Activated CD4-positive, alpha-beta T cell treated with anti-CD3 and anti-CD28 coated beads for 36 hours (primary cell): Measurements from ENCODE around the gene PRPF4. TPM values are rescaled to one million over a fixed set of nuclear protein-coding genes. Genes with fewer than 3 reads are reported as not detected.
"Not testable (repeated sequence)": the region's sequence is repeated elsewhere in the genome, so short reads cannot be mapped to it uniquely, and the experiment has no call there.

Experiments used
- ATAC-seq: fragments of 200-7000 bp; cut with Tn5 transposase; one replicate; pipeline ENCODE4 v1.10.0; 2021; ENCODE audit warnings: mild to moderate bottlenecking, moderate library complexity
- CTCF ChIA-PET: fragments of 350-600 bp; sonication (Branson Sonifier 250); formaldehyde crosslinking; loops from one replicate; lab custom pipeline; 2021; ENCODE audit warnings: antibody characterized with exemption; lab: Charles Lee
- POLR2A ChIA-PET: fragments of 350-600 bp; sonication (Branson Sonifier 250); formaldehyde crosslinking; loops from one replicate; lab custom pipeline; 2021; ENCODE audit warnings: antibody characterized with exemption, inconsistent platforms; lab: Charles Lee
- DNase-seq: peaks from one replicate; pipeline ENCODE4 v3.0.0-alpha.2; 2020
- H3K27ac Mint-ChIP-seq: one replicate; pipeline ENCODE4 v1.8.0; 2021; ENCODE audit warnings: mixed read lengths
- H3K27me3 Mint-ChIP-seq: one replicate; pipeline ENCODE4 v1.8.0; 2021; ENCODE audit warnings: mixed read lengths
- H3K36me3 Mint-ChIP-seq: one replicate; pipeline ENCODE4 v1.8.0; 2021; ENCODE audit warnings: low read depth, mixed read lengths
- H3K4me1 Mint-ChIP-seq: one replicate; pipeline ENCODE4 v1.8.0; 2021; ENCODE audit warnings: mixed read lengths
- H3K4me3 Mint-ChIP-seq: one replicate; pipeline ENCODE4 v1.8.0; 2021; ENCODE audit warnings: mild to moderate bottlenecking, moderate library complexity, mixed read lengths
- H3K9me3 Mint-ChIP-seq: one replicate; pipeline ENCODE4 v1.8.0; 2021; ENCODE audit warnings: low read depth, mixed read lengths
- intact Hi-C, 2 experiments: fragments of 100-400 bp; cut with DNase I in 1 of 2; cut with micrococcal nuclease in 1 of 2; formaldehyde crosslinking; loops; one replicate each; pipeline versions ENCODE4 v1.14.2 to v1.15.1; 2022 to 2024; cut with DNase I, micrococcal nuclease
- total RNA-seq, 2 experiments: library from RNA; stranded (reverse); gene quantifications; one replicate each; pipeline ENCODE4 v1.2.3, GENCODE V29; 2021

PRPF4 gene
- total RNA-seq, 2 experiments from 2014 or later: 51.5 to 53.1 TPM

DNA sequence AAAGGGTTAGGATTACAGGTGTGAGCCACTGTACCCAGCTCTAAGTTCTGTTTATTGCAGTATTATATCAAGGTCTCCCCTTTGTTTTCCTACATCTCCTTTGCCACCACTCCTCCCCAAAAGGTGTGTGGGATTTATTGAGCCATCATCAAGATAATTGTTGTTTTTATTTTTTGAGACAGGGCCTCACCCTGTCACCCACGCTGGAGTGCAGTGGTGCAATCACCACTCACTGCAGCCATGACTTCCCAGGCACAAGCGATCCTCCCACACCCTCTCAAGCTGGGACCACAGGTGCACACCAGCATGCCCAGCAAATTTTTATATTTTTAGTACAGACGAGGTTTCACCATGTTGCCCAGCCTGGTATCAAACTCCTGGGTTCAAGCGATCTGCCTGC is 29.6 kb upstream of the PRPF4 start:
- Mint-ChIP-seq H3K9me3 (peaks cover 3% of the 10 kb centered on the region), H3K4me1 (no peaks in the 10 kb centered on the region), H3K36me3 (peaks cover 5% of the 10 kb centered on the region), H3K27me3 (no peaks in the 10 kb centered on the region), H3K27ac (no peak overlapping the region), H3K4me3 (no peak overlapping the region)
- CTCF ChIA-PET: no interaction called here
- POLR2A ChIA-PET: no interaction called here
- no peak for DNase-seq
- intact Hi-C loops: no loop called here
- ATAC-seq: no peak

DNA sequence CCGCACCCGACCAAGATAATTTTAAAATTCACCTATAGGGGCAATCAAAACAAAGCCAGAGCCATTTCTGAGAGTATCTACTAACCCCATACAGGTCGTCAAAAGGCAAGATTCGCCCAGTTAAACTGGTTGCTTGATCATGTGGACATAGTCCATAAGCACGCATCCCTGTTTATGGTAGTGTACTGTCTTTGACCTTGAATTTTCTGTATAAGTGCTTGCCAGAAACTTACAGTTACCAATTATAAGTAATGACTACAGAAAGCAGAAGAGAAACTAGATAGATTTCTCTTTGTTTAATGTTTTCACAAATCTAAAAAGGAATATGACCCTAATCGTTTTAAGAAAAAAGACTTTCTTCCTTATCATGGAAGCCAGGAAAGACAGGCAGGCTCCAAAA is 28.5 kb upstream of the PRPF4 start:
- no peaks in the 10 kb centered on the region for H3K27me3 Mint-ChIP-seq
- peaks cover 3% of the 10 kb centered on the region for H3K9me3 Mint-ChIP-seq
- DNase-seq: no peak
- ChIA-PET CTCF (no interaction called here), POLR2A (interaction anchor here (0.6 kb wide), 1 partner anchor 564 kb away, joined by 5 read pairs; no protein-coding TSS in a partner anchor)
- intact Hi-C loops: no loop called here
- H3K4me1 Mint-ChIP-seq: no peaks in the 10 kb centered on the region
- H3K27ac Mint-ChIP-seq: no peak overlapping the region
- no peak for ATAC-seq
- H3K4me3 Mint-ChIP-seq: no peak overlapping the region
- peaks cover 5% of the 10 kb centered on the region for H3K36me3 Mint-ChIP-seq

DNA sequence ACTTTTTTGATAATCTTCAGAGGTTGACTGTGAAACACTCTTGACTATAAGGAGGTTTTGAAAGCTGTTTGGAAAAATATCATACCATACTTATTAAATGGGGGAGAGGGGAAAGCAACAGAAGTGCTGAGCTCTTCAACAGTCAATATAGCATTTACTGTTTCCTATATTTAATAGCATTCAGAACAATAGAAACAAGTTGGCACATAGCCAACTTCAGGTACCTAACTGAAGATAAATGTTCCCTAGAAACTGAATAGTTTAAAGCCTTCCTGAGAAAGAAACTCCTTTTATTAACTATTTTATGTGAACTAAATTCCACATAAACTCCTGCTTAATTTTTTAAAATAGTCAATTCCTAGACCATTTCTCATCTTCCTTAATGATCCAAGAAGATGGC is 27.8 kb upstream of the PRPF4 start:
- DNase-seq (no peak), ATAC-seq (no peak)
- Mint-ChIP-seq H3K27ac (no peak overlapping the region), H3K4me3 (no peak overlapping the region), H3K4me1 (no peaks in the 10 kb centered on the region), H3K36me3 (peaks cover 5% of the 10 kb centered on the region), H3K27me3 (no peaks in the 10 kb centered on the region), H3K9me3 (peaks cover 3% of the 10 kb centered on the region)
- intact Hi-C loops: no loop called here
- POLR2A ChIA-PET: no interaction called here
- CTCF ChIA-PET: no interaction called here

DNA sequence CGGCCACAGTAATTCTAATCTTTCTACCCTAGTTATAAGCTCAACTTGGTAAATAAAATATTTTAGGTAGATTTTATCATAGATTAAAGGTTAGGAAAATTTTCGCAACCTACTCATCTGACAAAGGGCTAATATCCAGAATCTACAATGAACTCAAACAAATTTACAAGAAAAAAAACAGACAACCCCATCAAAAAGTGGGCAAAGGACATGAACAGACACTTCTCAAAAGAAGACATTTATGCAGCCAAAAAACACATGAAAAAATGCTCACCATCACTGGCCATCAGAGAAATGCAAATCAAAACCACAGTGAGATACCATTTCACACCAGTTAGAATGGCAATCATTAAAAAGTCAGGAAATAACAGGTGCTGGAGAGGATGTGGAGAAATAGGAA is 25.8 kb upstream of the PRPF4 start:
- H3K4me3 Mint-ChIP-seq, ATAC-seq, H3K36me3 Mint-ChIP-seq, H3K4me1 Mint-ChIP-seq, DNase-seq, CTCF ChIA-PET, H3K27me3 Mint-ChIP-seq, H3K27ac Mint-ChIP-seq, POLR2A ChIA-PET, H3K9me3 Mint-ChIP-seq, intact Hi-C loops: not testable (repeated sequence)

DNA sequence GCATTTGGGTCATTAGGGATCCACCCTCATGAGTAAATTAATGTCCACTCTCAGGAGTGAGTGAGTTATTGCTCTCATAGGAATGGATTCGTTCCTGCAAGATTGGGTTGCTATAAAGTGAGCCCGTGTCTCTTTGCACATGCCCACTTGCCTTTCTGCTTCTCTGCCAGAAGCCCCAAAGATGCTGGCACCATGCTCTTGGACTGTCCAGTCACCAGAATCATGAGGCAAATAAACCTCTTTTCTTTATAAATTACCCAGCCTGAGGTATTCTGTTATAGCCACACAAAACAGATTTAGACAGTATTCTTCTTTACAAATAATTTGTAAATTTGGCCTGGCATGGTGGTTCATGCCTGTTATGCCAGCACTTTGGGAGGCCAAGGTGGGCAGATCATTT is 24.7 kb upstream of the PRPF4 start:
- no peak for DNase-seq
- H3K36me3 Mint-ChIP-seq: peaks cover 5% of the 10 kb centered on the region
- no peak overlapping the region for H3K4me3 Mint-ChIP-seq
- no peaks in the 10 kb centered on the region for H3K27me3 Mint-ChIP-seq
- no peak overlapping the region for H3K27ac Mint-ChIP-seq
- peaks cover 3% of the 10 kb centered on the region for H3K9me3 Mint-ChIP-seq
- no peaks in the 10 kb centered on the region for H3K4me1 Mint-ChIP-seq
- intact Hi-C loops: no loop called here
- POLR2A ChIA-PET: no interaction called here
- ATAC-seq: no peak
- CTCF ChIA-PET: interaction anchor here (0.7 kb wide), 1 partner anchor 23 kb away, joined by 3 read pairs; no protein-coding TSS in a partner anchor

DNA sequence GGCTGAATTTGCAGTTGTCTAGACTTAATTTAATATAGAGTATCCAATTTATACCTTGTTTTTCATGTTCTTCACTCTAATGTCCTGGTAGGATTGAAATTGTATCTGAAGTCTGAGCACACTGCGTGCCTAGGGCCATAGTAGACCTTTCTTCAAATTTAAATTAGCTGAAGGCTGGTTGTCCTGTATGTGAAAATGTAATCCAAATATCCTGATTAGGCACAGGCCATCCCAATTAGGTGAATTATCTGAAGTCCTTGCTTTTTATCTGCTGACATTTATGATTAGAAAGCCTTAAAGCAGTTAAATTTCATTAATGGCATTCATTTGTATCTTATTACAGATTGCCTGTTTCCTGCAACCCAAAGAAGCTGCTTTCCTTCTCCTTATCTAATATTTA is 20.5 kb upstream of the PRPF4 start:
- no peaks in the 10 kb centered on the region for H3K27me3 Mint-ChIP-seq
- ATAC-seq (no peak), DNase-seq (no peak)
- H3K9me3 Mint-ChIP-seq: peaks cover 3% of the 10 kb centered on the region
- peaks cover 18% of the 10 kb centered on the region for H3K36me3 Mint-ChIP-seq
- CTCF ChIA-PET: interaction anchor here (0.6 to 1.0 kb wide), 2 partner anchors 27 to 68 kb away, joined by 4 read pairs; no protein-coding TSS in a partner anchor
- intact Hi-C loops: no loop called here
- H3K27ac Mint-ChIP-seq: no peak overlapping the region
- POLR2A ChIA-PET: no interaction called here
- no peak overlapping the region for H3K4me3 Mint-ChIP-seq
- H3K4me1 Mint-ChIP-seq: no peaks in the 10 kb centered on the region

DNA sequence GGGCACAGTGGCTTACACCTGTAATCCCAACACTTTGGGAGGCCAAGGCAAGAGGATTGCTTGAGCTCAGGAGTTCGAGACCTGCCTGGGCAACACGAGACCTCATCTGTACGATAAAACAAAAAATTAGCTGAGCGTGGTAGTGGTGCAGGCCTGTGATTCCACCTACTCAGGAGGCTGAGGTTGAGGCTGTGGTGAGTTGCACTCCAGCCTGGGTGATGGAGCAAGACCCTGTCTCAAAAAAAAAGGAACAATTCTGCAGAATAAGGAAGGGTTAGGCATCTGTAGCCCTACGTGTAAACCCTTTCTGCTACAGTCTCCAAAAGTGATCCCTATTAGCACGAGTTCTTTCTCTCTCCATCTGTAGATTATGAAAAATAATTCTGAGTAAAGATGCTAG is 20.0 kb upstream of the PRPF4 start:
- Mint-ChIP-seq H3K4me3 (no peak overlapping the region), H3K4me1 (no peaks in the 10 kb centered on the region), H3K9me3 (peaks cover 3% of the 10 kb centered on the region), H3K27ac (no peak overlapping the region), H3K27me3 (no peaks in the 10 kb centered on the region), H3K36me3 (peaks cover 23% of the 10 kb centered on the region)
- ChIA-PET CTCF (interaction anchor here (0.6 kb wide), 1 partner anchor 68 kb away, joined by 4 read pairs; no protein-coding TSS in a partner anchor), POLR2A (no interaction called here)
- intact Hi-C loops: no loop called here
- DNase-seq (no peak), ATAC-seq (no peak)

DNA sequence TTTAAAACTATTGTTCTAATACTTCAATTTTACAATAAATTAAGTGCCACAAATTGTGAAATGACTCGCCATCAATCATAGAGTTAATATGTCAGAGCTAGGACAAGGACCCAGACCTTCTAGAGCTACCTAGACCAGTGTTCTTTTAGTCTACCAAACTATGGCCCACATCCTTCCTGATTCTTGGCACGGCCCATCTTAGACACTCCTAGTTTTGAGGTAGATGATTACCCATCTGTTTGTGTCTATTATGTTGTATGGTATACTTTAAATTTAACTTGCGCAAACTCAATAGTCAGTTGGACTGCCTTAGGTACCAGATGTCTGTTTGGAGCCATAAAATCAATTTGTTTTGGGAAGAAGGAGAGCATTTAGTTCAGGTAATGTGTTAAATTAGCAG is 17.6 kb upstream of the PRPF4 start:
- DNase-seq (no peak), ATAC-seq (no peak)
- no peaks in the 10 kb centered on the region for H3K4me1 Mint-ChIP-seq
- no peak overlapping the region for H3K4me3 Mint-ChIP-seq
- no peak overlapping the region for H3K27ac Mint-ChIP-seq
- H3K36me3 Mint-ChIP-seq: peaks cover 30% of the 10 kb centered on the region
- CTCF ChIA-PET: no interaction called here
- intact Hi-C loops: no loop called here
- H3K27me3 Mint-ChIP-seq: no peaks in the 10 kb centered on the region
- POLR2A ChIA-PET: interaction anchor here (0.7 kb wide), 1 partner anchor 330 kb away, joined by 3 read pairs; no protein-coding TSS in a partner anchor
- no peaks in the 10 kb centered on the region for H3K9me3 Mint-ChIP-seq

DNA sequence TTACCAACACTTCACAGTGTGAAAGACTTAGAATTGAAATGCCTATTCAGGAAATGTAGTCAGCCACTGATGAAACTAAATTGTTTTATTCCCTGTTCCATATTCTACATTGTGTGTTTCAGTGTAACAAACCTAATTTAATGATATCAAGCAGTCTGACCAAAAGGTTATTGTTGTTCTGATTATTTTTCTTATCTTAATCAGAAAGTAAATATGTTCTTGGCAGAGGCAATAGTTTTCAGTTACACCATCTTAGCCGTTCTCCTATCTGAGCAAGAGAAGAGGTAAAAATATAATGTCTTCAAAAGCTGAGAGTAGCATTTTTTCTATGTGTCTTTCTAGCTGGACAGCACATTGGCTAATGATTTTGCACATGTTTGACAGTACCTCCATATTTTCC is 17.2 kb upstream of the PRPF4 start:
- ChIA-PET CTCF (no interaction called here), POLR2A (no interaction called here)
- Mint-ChIP-seq H3K9me3 (no peaks in the 10 kb centered on the region), H3K4me1 (no peaks in the 10 kb centered on the region), H3K4me3 (no peak overlapping the region), H3K27ac (no peak overlapping the region), H3K36me3 (peaks cover 30% of the 10 kb centered on the region), H3K27me3 (no peaks in the 10 kb centered on the region)
- intact Hi-C loops: no loop called here
- ATAC-seq: no peak
- no peak for DNase-seq

DNA sequence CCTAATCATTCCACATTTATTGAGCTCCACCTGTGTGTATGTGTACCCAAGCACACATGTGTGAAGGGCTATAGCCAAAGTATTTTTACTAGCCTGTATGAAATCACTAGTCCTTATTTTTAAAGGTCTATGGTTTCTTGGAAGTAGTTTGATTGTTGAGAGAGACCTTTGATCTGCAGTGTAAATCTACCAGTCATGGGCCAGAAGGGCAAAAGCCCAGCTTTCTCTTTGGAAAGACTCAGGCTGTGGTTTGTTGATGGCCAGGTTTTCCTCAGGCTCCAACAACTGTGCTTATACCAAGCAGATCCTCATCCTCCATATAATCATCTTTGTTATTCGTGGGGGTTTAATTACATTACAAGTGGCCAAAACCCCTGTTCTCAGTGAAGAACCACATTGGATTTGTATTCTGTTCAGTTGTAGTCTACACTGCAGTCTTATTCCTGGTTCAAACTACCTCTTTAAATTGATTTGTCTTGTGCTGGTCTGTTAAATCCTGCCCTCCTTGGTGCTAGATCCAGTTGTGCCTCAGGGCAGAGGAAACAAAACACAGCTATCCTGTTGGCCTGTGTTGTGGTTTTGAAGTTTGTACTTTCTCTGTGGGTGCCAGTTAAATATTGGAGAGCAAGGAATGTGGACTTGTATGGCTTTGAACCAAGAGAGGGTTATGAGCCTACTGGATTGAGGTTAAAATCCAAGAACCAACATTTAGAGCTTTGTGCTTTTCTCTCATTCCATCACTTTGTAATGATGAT is 13.4 kb upstream of the PRPF4 start:
- DNase-seq: no peak
- H3K4me1 Mint-ChIP-seq: no peaks in the 10 kb centered on the region
- peak overlapping the region; percentile 8 for H3K27ac Mint-ChIP-seq
- no peak overlapping the region for H3K4me3 Mint-ChIP-seq
- peaks cover 31% of the 10 kb centered on the region for H3K36me3 Mint-ChIP-seq
- H3K9me3 Mint-ChIP-seq: no peaks in the 10 kb centered on the region
- no peak for ATAC-seq
- intact Hi-C loops: no loop called here
- POLR2A ChIA-PET: no interaction called here
- no peaks in the 10 kb centered on the region for H3K27me3 Mint-ChIP-seq
- CTCF ChIA-PET: interaction anchor here (0.6 to 1.3 kb wide), 2 partner anchors 13 to 25 kb away, joined by 4 read pairs; partner anchors contain the start of gene CDC26

DNA sequence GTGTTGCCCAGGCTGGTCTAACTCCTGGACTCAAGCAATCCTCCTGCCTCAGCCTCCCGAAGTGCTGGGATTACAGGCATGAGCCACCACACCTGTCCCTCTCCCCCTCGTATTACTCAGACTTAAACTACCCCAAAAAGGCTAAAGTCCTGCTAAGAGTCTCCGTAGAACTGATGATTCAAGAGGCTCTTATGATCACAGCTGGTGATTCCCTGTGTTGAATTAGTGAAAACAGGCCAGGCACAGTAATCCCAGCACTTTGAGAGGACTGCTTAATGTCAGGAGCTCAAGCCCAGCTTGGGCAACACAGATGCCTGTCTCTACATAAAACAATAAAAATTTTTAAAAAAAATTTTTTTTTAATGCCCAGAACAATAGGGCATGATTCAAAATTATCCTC is 9.3 kb upstream of the PRPF4 start:
- intact Hi-C loops: no loop called here
- peaks cover 33% of the 10 kb centered on the region for H3K36me3 Mint-ChIP-seq
- ChIA-PET POLR2A (interaction anchor here (0.6 kb wide), 1 partner anchor 991 kb away, joined by 8 read pairs; no protein-coding TSS in a partner anchor), CTCF (interaction anchor here (0.6 to 1.4 kb wide), 2 partner anchors 8 to 763 kb away, joined by 3 to 5 read pairs; partner anchors contain the start of genes CDC26 and PRPF4)
- H3K27me3 Mint-ChIP-seq: no peaks in the 10 kb centered on the region
- H3K4me3 Mint-ChIP-seq: no peak overlapping the region
- no peaks in the 10 kb centered on the region for H3K9me3 Mint-ChIP-seq
- peaks cover 15% of the 10 kb centered on the region for H3K4me1 Mint-ChIP-seq
- DNase-seq (no peak), ATAC-seq (no peak)
- no peak overlapping the region for H3K27ac Mint-ChIP-seq
